ENCODE measurements around the gene TCHHL1. TPM values are rescaled to one million over a fixed set of nuclear protein-coding genes. Genes with fewer than 3 reads are reported as not detected.

The TCHHL1 gene
- total and polyA plus RNA-seq, 2 of the 13 experiments (the other 11 are each of a cell fraction or from before 2014, with no cell fraction given), result not detected

DNA sequence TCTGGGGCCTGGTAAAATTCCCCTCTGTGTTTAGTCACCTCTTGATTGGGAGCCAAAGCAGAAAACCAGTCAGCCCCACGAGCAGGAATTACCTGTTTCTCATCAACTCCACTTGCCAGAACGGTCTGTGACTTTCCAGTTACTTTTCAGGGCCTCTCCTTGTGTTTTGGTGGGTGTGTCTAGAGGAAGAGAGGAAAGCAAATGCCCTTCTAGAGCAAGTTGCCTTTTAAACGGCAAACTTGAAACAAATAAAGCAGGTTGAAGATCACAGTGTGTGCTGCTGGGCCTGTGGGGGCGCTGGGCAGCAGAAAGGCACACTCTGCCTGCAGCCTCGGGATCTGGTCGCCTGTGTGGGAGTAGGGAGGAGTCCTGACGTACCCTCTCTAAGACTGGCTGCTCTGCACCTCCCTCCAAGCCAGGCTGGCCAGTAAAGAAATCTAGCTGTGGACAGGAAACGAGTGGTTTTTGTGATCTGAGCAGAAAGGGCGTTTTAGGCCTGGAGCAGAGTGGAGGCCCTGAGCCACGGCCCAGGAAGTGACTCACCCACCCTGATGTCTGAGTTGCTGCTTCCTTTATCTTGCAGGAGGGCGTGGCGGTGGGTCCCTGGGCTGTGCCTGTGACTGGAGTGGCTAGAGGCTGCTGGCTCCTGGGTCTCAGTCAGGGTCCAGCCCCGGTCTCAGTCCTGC, 41.0 kb downstream of the TCHHL1 start (continued):
- TF ChIP-seq ATF1 (CRISPR knock-in tag; IDR thresholded peaks at IDR 0.05) (no peak), RFXANK (CRISPR knock-in tag; IDR thresholded peaks at IDR 0.05) (no peak), ZNF383 (CRISPR knock-in tag; IDR thresholded peaks at IDR 0.05; ENCODE audit: borderline replicate concordance) (no peak), ZIK1 (CRISPR knock-in tag; IDR thresholded peaks at IDR 0.05; ENCODE audit: borderline replicate concordance, low read depth) (no peak), ZNF275 (CRISPR knock-in tag; IDR thresholded peaks at IDR 0.05; ENCODE audit: borderline replicate concordance) (no peak), HHEX (CRISPR knock-in tag; IDR thresholded peaks at IDR 0.05) (no peak), MBNL3 (CRISPR knock-in tag; conservative IDR thresholded peaks at IDR 0.05) (no peak), ZNF512 (CRISPR knock-in tag; IDR thresholded peaks at IDR 0.05) (no peak), DPF2 (CRISPR knock-in tag; IDR thresholded peaks at IDR 0.05; ENCODE audit: borderline replicate concordance, low read depth) (0 out of 2 replicates have a peak, but pooled peaks have one; percentile 56), FOSL2 (CRISPR knock-in tag; IDR thresholded peaks at IDR 0.05) (peak; percentile 97), SIX4 (CRISPR knock-in tag; IDR thresholded peaks at IDR 0.05) (no peak)

DNA sequence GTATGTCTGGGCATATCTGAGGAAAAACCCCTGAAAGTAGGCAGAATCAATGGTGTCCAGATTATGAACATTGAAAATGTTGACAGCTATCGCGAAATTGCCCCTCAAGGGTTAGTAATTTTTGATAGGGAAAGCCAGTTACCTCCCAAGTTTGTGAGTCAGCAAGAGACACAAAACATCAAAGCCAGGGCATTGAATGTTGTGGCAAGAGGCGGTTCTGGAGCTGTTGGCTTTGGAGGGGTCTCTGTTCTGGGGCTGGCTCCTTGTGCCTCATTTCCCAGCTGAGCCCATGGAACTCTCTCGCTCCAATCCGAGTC, 41.5 kb downstream of the TCHHL1 start:
- Histone ChIP-seq H3K27me3 (ENCODE audit: control insufficient read depth in 1 of 2, insufficient read depth in 2 of 2, low read length in 2 of 2) (0 out of 5 replicates have a peak, but pooled peaks cover 1 to 3% of the 10 kb centered on the region in 2 experiments), H3K4me3 (replicated peaks in 1 of 3; ENCODE audit: insufficient read depth in 1 of 3, low read depth in 2 of 3, low read length in 3 of 3) (peak overlapping the region; percentile 41 to 60 (median 47)), H3K36me3 (replicated peaks in 1 of 2; ENCODE audit: control insufficient read depth in 1 of 2, insufficient read depth in 2 of 2, low read length in 2 of 2) (no peaks in the 10 kb centered on the region), H3K9ac (ENCODE audit: insufficient read depth, low read depth, low read length) (peak overlapping the region; percentile 69), H4K20me1 (ENCODE audit: insufficient read depth, low read length) (no peaks in the 10 kb centered on the region), H3K4me2 (ENCODE audit: low read depth, low read length) (peak overlapping the region; percentile 80), H3K9me3 (ENCODE audit: low read length) (no peaks in the 10 kb centered on the region), H3K27ac (ENCODE audit: extremely low read length, insufficient read depth, low read length) (peak overlapping the region; percentile 67), H3K79me2 (ENCODE audit: insufficient read depth, low read length) (no peaks in the 10 kb centered on the region), H2AFZ (ENCODE audit: low read length) (peak overlapping the region; percentile 67), H3K4me1 (ENCODE audit: insufficient read depth, low read length) (peaks cover 17% of the 10 kb centered on the region)
- FAIRE-seq (no peak), DNase-seq (ENCODE audit: low spot score) (no peak), ATAC-seq (no peak)
- TF ChIP-seq CBX2 (IDR thresholded peaks at IDR 0.05; ENCODE audit: low read depth, low read length), result no peak
- no peak for TF ChIP-seq CBX2 (CRISPR knock-in tag; IDR thresholded peaks at IDR 0.05; ENCODE audit: low read depth)
- no peak for TF ChIP-seq ZNF782 (CRISPR knock-in tag; IDR thresholded peaks at IDR 0.05; ENCODE audit: borderline replicate concordance)
- TF ChIP-seq, protein P1, sequence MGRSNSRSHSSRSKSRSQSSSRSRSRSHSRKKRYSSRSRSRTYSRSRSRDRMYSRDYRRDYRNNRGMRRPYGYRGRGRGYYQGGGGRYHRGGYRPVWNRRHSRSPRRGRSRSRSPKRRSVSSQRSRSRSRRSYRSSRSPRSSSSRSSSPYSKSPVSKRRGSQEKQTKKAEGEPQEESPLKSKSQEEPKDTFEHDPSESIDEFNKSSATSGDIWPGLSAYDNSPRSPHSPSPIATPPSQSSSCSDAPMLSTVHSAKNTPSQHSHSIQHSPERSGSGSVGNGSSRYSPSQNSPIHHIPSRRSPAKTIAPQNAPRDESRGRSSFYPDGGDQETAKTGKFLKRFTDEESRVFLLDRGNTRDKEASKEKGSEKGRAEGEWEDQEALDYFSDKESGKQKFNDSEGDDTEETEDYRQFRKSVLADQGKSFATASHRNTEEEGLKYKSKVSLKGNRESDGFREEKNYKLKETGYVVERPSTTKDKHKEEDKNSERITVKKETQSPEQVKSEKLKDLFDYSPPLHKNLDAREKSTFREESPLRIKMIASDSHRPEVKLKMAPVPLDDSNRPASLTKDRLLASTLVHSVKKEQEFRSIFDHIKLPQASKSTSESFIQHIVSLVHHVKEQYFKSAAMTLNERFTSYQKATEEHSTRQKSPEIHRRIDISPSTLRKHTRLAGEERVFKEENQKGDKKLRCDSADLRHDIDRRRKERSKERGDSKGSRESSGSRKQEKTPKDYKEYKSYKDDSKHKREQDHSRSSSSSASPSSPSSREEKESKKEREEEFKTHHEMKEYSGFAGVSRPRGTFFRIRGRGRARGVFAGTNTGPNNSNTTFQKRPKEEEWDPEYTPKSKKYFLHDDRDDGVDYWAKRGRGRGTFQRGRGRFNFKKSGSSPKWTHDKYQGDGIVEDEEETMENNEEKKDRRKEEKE (IDR thresholded peaks at IDR 0.05), result no peak
- TF ChIP-seq ZNF589 (CRISPR knock-in tag; conservative IDR thresholded peaks at IDR 0.05), result no peak
- no peak for TF ChIP-seq ATF7 (IDR thresholded peaks at IDR 0.05)
- TF ChIP-seq ATF7 (CRISPR knock-in tag; IDR thresholded peaks at IDR 0.05), result no peak
- 8% methylated on average over 5 of the region's 5 CpGs for WGBS (ENCODE audit: low lambda C conversion rate)
- TSS peak; percentile 94 for BruUV-seq (replicated peaks)
- ChIA-PET POLR2A (interaction anchor here (0.6 to 3.6 kb wide), 4 partner anchors 12 to 204 kb away, joined by 3 to 30 read pairs (median 3); partner anchors contain the start of gene S100A11), CTCF (ENCODE audit: low intra/inter-chr PET ratio, low total read pairs) (no interaction called here)
- intact Hi-C loops (cut with micrococcal nuclease; ENCODE audit: unreplicated experiment) (no loop called here), in situ Hi-C loops (cut with HindIII; ENCODE audit: extremely low pct_ligation_motif_present, low pct_unique_long_range_greater_than_20kb) (no loop called here)

Measured in HepG2 (cell line).